Esophagus muscularis mucosa (tissue), 4 donors: Measurements from ENCODE around the gene SH3BP4.

ENCODE experiments used
- EP300 ChIP-seq: sonication (generic); formaldehyde crosslinking; IDR thresholded peaks from one replicate; pipeline ENCODE4 v1.6.1; 2017; ENCODE audit warnings: antibody characterized with exemption
- POLR2A ChIP-seq: fragments of 450-650 bp; IDR thresholded peaks from one replicate; pipeline ENCODE4 v1.6.1; 2017; ENCODE audit warnings: antibody characterized with exemption, moderate library complexity, mild to moderate bottlenecking, low read depth
- POLR2AphosphoS5 ChIP-seq, 2 donors: sonication (generic); formaldehyde crosslinking; IDR thresholded peaks; one replicate each; pipeline ENCODE4 v1.6.1; 2017; ENCODE audit warnings: antibody characterized with exemption in 2 of 2
- TF ChIP-seq, protein P1 (sequence below), 3 experiments: fragments of 200-600 bp in 2 of 3; fragments of 450-650 bp in 1 of 3; sonication (generic) in 2 of 3; IDR thresholded peaks; one replicate each; pipeline ENCODE4 v1.5.1; 2017 to 2019; ENCODE audit warnings: antibody characterized with exemption in 3 of 3, mild to moderate bottlenecking in 2 of 3, moderate library complexity in 1 of 3

GRCh38 chr2:234980451-234981187 lies 28.8 kb downstream of the SH3BP4 start:
- TF ChIP-seq, protein P1, sequence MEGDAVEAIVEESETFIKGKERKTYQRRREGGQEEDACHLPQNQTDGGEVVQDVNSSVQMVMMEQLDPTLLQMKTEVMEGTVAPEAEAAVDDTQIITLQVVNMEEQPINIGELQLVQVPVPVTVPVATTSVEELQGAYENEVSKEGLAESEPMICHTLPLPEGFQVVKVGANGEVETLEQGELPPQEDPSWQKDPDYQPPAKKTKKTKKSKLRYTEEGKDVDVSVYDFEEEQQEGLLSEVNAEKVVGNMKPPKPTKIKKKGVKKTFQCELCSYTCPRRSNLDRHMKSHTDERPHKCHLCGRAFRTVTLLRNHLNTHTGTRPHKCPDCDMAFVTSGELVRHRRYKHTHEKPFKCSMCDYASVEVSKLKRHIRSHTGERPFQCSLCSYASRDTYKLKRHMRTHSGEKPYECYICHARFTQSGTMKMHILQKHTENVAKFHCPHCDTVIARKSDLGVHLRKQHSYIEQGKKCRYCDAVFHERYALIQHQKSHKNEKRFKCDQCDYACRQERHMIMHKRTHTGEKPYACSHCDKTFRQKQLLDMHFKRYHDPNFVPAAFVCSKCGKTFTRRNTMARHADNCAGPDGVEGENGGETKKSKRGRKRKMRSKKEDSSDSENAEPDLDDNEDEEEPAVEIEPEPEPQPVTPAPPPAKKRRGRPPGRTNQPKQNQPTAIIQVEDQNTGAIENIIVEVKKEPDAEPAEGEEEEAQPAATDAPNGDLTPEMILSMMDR (IDR thresholded peaks at IDR 0.05), result no peak
- TF ChIP-seq POLR2AphosphoS5 (IDR thresholded peaks at IDR 0.05) (no peak), POLR2A (no peak), EP300 (no peak)
